GM12875 (cell line): ENCODE data around the gene PALD1.

Source experiments
- H3K4me3 ChIP-seq: one replicate; pipeline ENCODE4 v1.5.1; 2011; ENCODE audit warnings: low read depth, low read length, control low read depth
- CTCF ChIP-seq: IDR thresholded peaks from 2 replicates; pipeline ENCODE4 v1.5.1; 2011; ENCODE audit warnings: low read depth, mild to moderate bottlenecking, control low read depth, inconsistent platforms, low read length, moderate library complexity, borderline replicate concordance; ENCODE audit not compliant: insufficient read depth

Gene PALD1

GRCh38 chr10:70551971-70552422 is 73.4 kb downstream of the PALD1 start:
- no peak overlapping the region for H3K4me3 ChIP-seq
- no peak for TF ChIP-seq CTCF

- TF ChIP-seq CTCF = no peak
- no peak overlapping the region for H3K4me3 ChIP-seq
These were observed 74.0 kb downstream of the PALD1 start for GRCh38 chr10:70552586-70552985.

- no peak for TF ChIP-seq CTCF
- H3K4me3 ChIP-seq = no peak overlapping the region
These were observed 76.8 kb downstream of the PALD1 start for GRCh38 chr10:70555371-70555770.

GRCh38 chr10:70557086-70557845 is 78.7 kb downstream of the PALD1 start:
- H3K4me3 ChIP-seq = no peak overlapping the region
- TF ChIP-seq CTCF = no peak

- no peak for TF ChIP-seq CTCF
- H3K4me3 ChIP-seq = no peak overlapping the region
These were observed 79.3 kb downstream of the PALD1 start for GRCh38 chr10:70557876-70558275.

- TF ChIP-seq CTCF = no peak
- H3K4me3 ChIP-seq = no peak overlapping the region
These were observed 79.7 kb downstream of the PALD1 start for GRCh38 chr10:70558295-70558694.
